Measurements from ENCODE around the gene ITGA8. TPM values are rescaled to one million over a fixed set of nuclear protein-coding genes. Genes with fewer than 3 reads are reported as not detected.
"Not testable (repeated sequence)": the region's sequence is repeated elsewhere in the genome, so short reads cannot be mapped to it uniquely, and the experiment has no call there.

Gene ITGA8
- polyA plus RNA-seq, 12 donors, result 7.0 to 12.9 (median 9.4) TPM; not detected in 1

GRCh38 chr10:15505329-15505728 lies 214.4 kb downstream of the ITGA8 start:
- DNase-seq, result no peak

- DNase-seq, result no peak
These were observed 215.5 kb downstream of the ITGA8 start for GRCh38 chr10:15504101-15504840.

- no peak for DNase-seq
These were observed 224.7 kb downstream of the ITGA8 start for GRCh38 chr10:15494850-15495506.

GRCh38 chr10:15491856-15492642 lies 227.7 kb downstream of the ITGA8 start:
- no peak for DNase-seq

GRCh38 chr10:15489431-15489830 lies 230.3 kb downstream of the ITGA8 start:
- no peak for DNase-seq

- DNase-seq, result no peak
These were observed 232.3 kb downstream of the ITGA8 start for GRCh38 chr10:15487376-15487775.

- DNase-seq, result no peak
These were observed 233.3 kb downstream of the ITGA8 start for GRCh38 chr10:15486404-15486803.

- DNase-seq, result no peak
These were observed 233.9 kb downstream of the ITGA8 start for GRCh38 chr10:15485684-15486316.

GRCh38 chr10:15485027-15485426 lies 234.7 kb downstream of the ITGA8 start:
- DNase-seq, result no peak

- no peak for DNase-seq
These were observed 235.6 kb downstream of the ITGA8 start for GRCh38 chr10:15484128-15484527.

GRCh38 chr10:15483215-15484075 lies 236.3 kb downstream of the ITGA8 start:
- no peak for DNase-seq

GRCh38 chr10:15482156-15482555 lies 237.6 kb downstream of the ITGA8 start:
- no peak for DNase-seq

GRCh38 chr10:15478950-15479349 lies 240.8 kb downstream of the ITGA8 start:
- no peak for DNase-seq

GRCh38 chr10:15478429-15478828 lies 241.3 kb downstream of the ITGA8 start:
- no peak for DNase-seq

- DNase-seq, result no peak
These were observed 243.4 kb downstream of the ITGA8 start for GRCh38 chr10:15476337-15476736.

- not testable (repeated sequence) for DNase-seq
These were observed 244.3 kb downstream of the ITGA8 start for GRCh38 chr10:15475439-15475838.

- DNase-seq, result no peak
These were observed 245.1 kb downstream of the ITGA8 start for GRCh38 chr10:15474671-15475070.

- DNase-seq, result no peak
These were observed 246.3 kb downstream of the ITGA8 start for GRCh38 chr10:15473396-15473767.

- no peak for DNase-seq
These were observed 247.0 kb downstream of the ITGA8 start for GRCh38 chr10:15472431-15473395.

GRCh38 chr10:15472008-15472407 lies 247.7 kb downstream of the ITGA8 start:
- DNase-seq, result no peak
